Smooth muscle cell (in vitro differentiated cells): ENCODE measurements around the gene DPM3. TPM values are rescaled to one million over a fixed set of nuclear protein-coding genes. Genes with fewer than 3 reads are reported as not detected.
"Not testable (repeated sequence)": the region's sequence is repeated elsewhere in the genome, so short reads cannot be mapped to it uniquely, and the experiment has no call there.

Experiments used
- DNase-seq: peaks from one replicate; lab custom pipeline; 2025; ENCODE audit not compliant: unreplicated experiment; lab: John Stamatoyannopoulos, UW
- H2AFZ ChIP-seq: fragments of 200-600 bp; sonication (generic); 2 replicates; pipeline ENCODE4 v1.6.0; 2016; ENCODE audit warnings: antibody characterized with exemption, low read depth, mild to moderate bottlenecking
- H3F3A ChIP-seq: fragments of 200-600 bp; sonication (generic); 2 replicates; pipeline ENCODE4 v1.6.0; 2017; ENCODE audit warnings: antibody characterized with exemption, low read depth
- H3K27ac ChIP-seq: fragments of 200-600 bp; sonication (generic); 2 replicates; pipeline ENCODE4 v1.5.1; 2016; ENCODE audit warnings: low read depth, mild to moderate bottlenecking
- H3K27me3 ChIP-seq: fragments of 200-600 bp; sonication (generic); 2 replicates; pipeline ENCODE4 v1.6.1; 2016; ENCODE audit warnings: low read depth, mild to moderate bottlenecking
- H3K36me3 ChIP-seq: fragments of 200-600 bp; sonication (generic); 2 replicates; pipeline ENCODE4 v1.5.1; 2016; ENCODE audit warnings: low read depth
- H3K4me1 ChIP-seq: fragments of 200-600 bp; sonication (generic); 2 replicates; pipeline ENCODE4 v1.5.1; 2016; ENCODE audit warnings: low read depth
- H3K4me2 ChIP-seq: fragments of 200-600 bp; sonication (generic); 2 replicates; pipeline ENCODE4 v1.6.0; 2016; ENCODE audit warnings: mild to moderate bottlenecking
- H3K4me3 ChIP-seq: fragments of 200-600 bp; sonication (generic); 2 replicates; pipeline ENCODE4 v1.5.1; 2016; ENCODE audit warnings: mild to moderate bottlenecking
- H3K79me2 ChIP-seq: fragments of 200-600 bp; sonication (generic); 2 replicates; pipeline ENCODE4 v1.6.0; 2016; ENCODE audit warnings: low read depth, mild to moderate bottlenecking
- H3K9ac ChIP-seq: fragments of 200-600 bp; sonication (generic); 2 replicates; pipeline ENCODE4 v1.6.0; 2016; ENCODE audit warnings: low read depth
- H3K9me3 ChIP-seq: fragments of 200-600 bp; sonication (generic); replicated peaks from 2 replicates; pipeline ENCODE4 v1.5.1; 2016; ENCODE audit warnings: low read depth
- H4K20me1 ChIP-seq: fragments of 200-600 bp; sonication (generic); 2 replicates; pipeline ENCODE4 v1.6.0; 2016; ENCODE audit warnings: low read depth
- WGBS: methylation state at CpG from one replicate; pipeline ENCODE4 v1.1.7; 2016; ENCODE audit warnings: low lambda C conversion rate; 5-methylcytosine and 5-hydroxymethylcytosine counted together
- polyA plus RNA-seq: library from polyadenylated mRNA; unstranded; fragments of >200 nt; fragmentation: Nextera tagmentation; extraction: Ambion mirVana; gene quantifications from 2 replicates; pipeline ENCODE4 v1.2.1, GENCODE V29; 2016
- total RNA-seq: library from RNA; depleted of rRNA; stranded (reverse); fragments of >200 nt; gene quantifications from 2 replicates; pipeline ENCODE4 v1.2.3, GENCODE V29; 2014
- TF ChIP-seq, protein P1 (sequence below): fragments of 200-600 bp; sonication (generic); IDR thresholded peaks from 2 replicates; pipeline ENCODE4 v1.5.1; 2017; ENCODE audit warnings: borderline replicate concordance, mild to moderate bottlenecking, antibody characterized with exemption; ENCODE audit not compliant: insufficient read depth, poor library complexity, severe bottlenecking

The DPM3 gene
- total and polyA plus RNA-seq, 2 experiments from 2014 or later, result 69.1 to 75.8 TPM

DNA sequence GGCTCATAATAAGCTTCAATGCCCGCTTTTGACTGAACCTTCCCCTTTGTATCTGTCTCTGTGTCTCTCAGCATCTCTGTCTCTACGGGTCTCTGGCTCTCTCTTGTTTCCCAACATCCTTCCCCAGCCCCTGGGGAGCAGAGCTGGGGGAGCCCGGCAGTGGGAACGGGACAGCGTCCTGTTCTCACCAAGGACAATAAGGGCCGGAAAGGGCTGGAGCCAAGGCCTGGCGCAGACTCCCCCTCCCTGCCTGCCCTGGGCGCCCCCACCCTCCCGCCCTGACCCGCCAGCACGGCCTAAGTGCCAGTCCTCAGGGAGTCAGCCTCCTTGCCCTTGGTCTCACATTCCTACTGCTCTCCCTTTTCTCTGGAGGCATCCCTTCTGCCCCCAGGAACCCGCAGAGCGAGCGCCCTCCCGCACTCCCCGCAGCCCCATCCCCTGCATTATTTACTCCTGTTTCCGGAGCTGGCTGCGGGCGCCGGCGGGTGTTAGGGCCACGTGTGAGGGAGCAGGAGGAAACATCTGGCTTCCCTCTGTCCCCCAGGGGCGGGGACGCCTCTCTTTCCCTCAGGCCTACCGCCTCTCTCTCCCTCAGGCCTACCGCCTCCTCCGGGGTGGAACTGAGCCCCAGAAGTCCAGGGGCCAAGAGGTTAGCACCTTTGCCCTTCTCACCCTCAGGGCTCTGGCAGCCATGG is 26.3 kb upstream of the DPM3 start:
- Histone ChIP-seq H3K4me1 (peaks cover 8% of the 10 kb centered on the region), H3K4me2 (no peak overlapping the region), H3K4me3 (no peak overlapping the region), H3K79me2 (peaks cover 9% of the 10 kb centered on the region), H4K20me1 (no peaks in the 10 kb centered on the region), H3K27ac (no peak overlapping the region), H3K9me3 (no peaks in the 10 kb centered on the region), H3K36me3 (no peaks in the 10 kb centered on the region), H3F3A (no peaks in the 10 kb centered on the region), H2AFZ (no peak overlapping the region), H3K27me3 (no peaks in the 10 kb centered on the region), H3K9ac (no peak overlapping the region)
- 41% methylated on average over 19 of the region's 27 CpGs for WGBS
- TF ChIP-seq, protein P1, sequence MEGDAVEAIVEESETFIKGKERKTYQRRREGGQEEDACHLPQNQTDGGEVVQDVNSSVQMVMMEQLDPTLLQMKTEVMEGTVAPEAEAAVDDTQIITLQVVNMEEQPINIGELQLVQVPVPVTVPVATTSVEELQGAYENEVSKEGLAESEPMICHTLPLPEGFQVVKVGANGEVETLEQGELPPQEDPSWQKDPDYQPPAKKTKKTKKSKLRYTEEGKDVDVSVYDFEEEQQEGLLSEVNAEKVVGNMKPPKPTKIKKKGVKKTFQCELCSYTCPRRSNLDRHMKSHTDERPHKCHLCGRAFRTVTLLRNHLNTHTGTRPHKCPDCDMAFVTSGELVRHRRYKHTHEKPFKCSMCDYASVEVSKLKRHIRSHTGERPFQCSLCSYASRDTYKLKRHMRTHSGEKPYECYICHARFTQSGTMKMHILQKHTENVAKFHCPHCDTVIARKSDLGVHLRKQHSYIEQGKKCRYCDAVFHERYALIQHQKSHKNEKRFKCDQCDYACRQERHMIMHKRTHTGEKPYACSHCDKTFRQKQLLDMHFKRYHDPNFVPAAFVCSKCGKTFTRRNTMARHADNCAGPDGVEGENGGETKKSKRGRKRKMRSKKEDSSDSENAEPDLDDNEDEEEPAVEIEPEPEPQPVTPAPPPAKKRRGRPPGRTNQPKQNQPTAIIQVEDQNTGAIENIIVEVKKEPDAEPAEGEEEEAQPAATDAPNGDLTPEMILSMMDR, result no peak
- DNase-seq, result no peak

DNA sequence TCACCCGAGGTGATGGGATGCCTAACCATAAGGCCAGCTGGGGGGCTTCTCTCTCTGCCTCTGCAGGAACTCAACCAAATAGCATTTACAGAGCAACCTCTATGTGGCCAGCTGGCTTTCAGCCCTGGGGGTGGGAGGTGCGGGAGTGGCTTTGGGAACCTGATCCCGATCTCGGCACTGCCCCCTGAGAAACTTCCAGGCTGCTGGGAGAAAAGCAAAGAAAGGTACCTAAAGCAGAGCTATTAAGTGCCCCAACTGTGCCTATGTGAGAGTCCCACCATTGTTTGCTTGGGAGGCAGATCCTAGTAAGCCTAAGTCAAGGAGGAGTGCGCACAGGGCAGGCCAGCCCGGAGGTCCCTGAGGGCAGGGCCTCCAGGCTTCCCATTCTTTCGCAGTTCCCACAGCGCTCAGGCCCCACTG is 25.7 kb upstream of the DPM3 start:
- no peak overlapping the region for H3K4me2 ChIP-seq
- peaks cover 4% of the 10 kb centered on the region for H3K79me2 ChIP-seq
- TF ChIP-seq, protein P1, result no peak
- no peak overlapping the region for H3K9ac ChIP-seq
- no peaks in the 10 kb centered on the region for H3K9me3 ChIP-seq
- no peaks in the 10 kb centered on the region for H3K27me3 ChIP-seq
- H3K27ac ChIP-seq, result no peak overlapping the region
- no peak overlapping the region for H2AFZ ChIP-seq
- no peaks in the 10 kb centered on the region for H3K36me3 ChIP-seq
- no peak overlapping the region for H3K4me3 ChIP-seq
- DNase-seq, result no peak
- peaks cover 8% of the 10 kb centered on the region for H3K4me1 ChIP-seq
- H3F3A ChIP-seq, result no peaks in the 10 kb centered on the region
- 64% methylated on average over 8 of the region's 8 CpGs for WGBS
- no peaks in the 10 kb centered on the region for H4K20me1 ChIP-seq

DNA sequence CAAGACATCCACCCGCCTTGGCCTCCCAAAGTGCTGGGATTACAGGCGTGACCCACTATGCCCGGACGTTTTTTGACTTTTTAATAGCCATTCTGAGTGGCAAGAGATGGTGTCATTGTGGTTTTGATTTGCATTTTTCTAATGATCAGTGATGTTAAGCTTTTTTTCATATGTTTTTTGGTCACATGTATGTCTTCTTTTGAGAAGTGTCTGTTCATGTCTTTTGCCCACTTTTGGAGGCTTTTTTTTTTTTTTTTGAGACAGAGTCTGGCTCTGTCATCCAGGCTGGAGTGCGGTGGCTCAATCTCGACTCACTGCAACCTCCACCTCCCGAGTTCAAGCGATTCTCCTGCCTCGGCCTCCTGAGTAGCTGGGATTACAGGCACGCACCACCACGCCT is 24.3 kb upstream of the DPM3 start:
- not testable (repeated sequence) for H3K27me3 ChIP-seq, H3K4me2 ChIP-seq, DNase-seq, H3K4me3 ChIP-seq, H3K36me3 ChIP-seq, H4K20me1 ChIP-seq, H3K4me1 ChIP-seq, H2AFZ ChIP-seq, H3F3A ChIP-seq, H3K9me3 ChIP-seq, H3K79me2 ChIP-seq, H3K9ac ChIP-seq, H3K27ac ChIP-seq
- WGBS, result 94% methylated on average over 11 of the region's 11 CpGs

DNA sequence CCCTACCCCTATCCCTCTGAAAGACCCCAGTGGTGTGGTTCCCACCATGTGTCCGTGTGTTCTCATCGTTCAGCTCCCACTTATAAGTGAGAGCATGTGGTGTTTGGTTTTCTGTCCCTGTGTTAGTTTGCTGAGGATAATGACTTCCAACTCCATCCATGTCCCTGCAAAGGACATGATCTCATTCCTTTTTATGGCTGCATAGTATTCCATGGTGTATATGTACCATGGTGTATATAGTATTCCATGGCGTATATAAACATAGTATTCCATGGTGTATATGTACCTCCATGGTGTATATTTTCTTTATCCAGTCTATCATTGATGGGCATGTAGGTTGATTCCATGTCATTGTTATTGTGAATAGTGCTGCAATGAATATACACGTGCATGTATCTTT is 23.5 kb upstream of the DPM3 start:
- WGBS, result 96% methylated on average over 4 of the region's 4 CpGs
- not testable (repeated sequence) for DNase-seq, H3K36me3 ChIP-seq, H3K4me1 ChIP-seq, H3K4me3 ChIP-seq, H3K4me2 ChIP-seq, H3K27ac ChIP-seq, H3K9me3 ChIP-seq, H3K79me2 ChIP-seq, H4K20me1 ChIP-seq, H3K9ac ChIP-seq, H3F3A ChIP-seq, H2AFZ ChIP-seq, H3K27me3 ChIP-seq

DNA sequence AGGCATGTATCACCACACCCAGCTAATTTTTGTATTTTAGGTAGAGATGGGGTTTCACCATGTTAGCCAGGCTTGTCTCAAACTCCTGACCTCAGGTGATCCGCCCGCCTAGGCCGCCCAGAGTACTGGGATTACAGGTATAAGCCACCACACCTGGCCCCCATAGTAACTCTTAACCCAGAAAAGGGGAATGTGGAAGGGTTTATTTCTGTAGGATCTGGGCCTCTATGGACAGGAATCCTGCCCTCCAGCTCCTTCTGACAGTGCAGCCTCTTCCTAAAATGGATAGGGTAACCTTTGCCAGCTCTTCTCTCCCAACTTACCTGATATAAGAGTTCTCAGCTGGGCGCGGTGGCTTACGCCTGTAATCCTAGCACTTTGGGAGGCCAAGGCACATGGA is 22.3 kb upstream of the DPM3 start:
- H3K79me2 ChIP-seq, H3K4me1 ChIP-seq, H3K4me3 ChIP-seq, DNase-seq, H3K9ac ChIP-seq, H3F3A ChIP-seq, H3K4me2 ChIP-seq, H2AFZ ChIP-seq, H3K27me3 ChIP-seq, H4K20me1 ChIP-seq, H3K9me3 ChIP-seq, H3K36me3 ChIP-seq, H3K27ac ChIP-seq: not testable (repeated sequence)
- 99% methylated on average over 6 of the region's 6 CpGs for WGBS
